ENCODE measurements around the gene DPPA4. TPM values are rescaled to one million over a fixed set of nuclear protein-coding genes. Genes with fewer than 3 reads are reported as not detected.
"Not testable (repeated sequence)": the region's sequence is repeated elsewhere in the genome, so short reads cannot be mapped to it uniquely, and the experiment has no call there.

Gene DPPA4, protein sequence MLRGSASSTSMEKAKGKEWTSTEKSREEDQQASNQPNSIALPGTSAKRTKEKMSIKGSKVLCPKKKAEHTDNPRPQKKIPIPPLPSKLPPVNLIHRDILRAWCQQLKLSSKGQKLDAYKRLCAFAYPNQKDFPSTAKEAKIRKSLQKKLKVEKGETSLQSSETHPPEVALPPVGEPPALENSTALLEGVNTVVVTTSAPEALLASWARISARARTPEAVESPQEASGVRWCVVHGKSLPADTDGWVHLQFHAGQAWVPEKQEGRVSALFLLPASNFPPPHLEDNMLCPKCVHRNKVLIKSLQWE
- total RNA-seq, result not detected
- long read RNA-seq, result 0 reads

- intact Hi-C loops (cut with DNase I), result no loop called here
- DNase-seq (ENCODE audit: missing footprints), result no peak
- no peak for ATAC-seq
Observed at GRCh38 chr3:109337393-109337792, at the start of gene DPPA4. Gene DPPA4 (minus strand): TSS chr3:109337546. CDS start chr3:109337517, 29 bp downstream.

DNA sequence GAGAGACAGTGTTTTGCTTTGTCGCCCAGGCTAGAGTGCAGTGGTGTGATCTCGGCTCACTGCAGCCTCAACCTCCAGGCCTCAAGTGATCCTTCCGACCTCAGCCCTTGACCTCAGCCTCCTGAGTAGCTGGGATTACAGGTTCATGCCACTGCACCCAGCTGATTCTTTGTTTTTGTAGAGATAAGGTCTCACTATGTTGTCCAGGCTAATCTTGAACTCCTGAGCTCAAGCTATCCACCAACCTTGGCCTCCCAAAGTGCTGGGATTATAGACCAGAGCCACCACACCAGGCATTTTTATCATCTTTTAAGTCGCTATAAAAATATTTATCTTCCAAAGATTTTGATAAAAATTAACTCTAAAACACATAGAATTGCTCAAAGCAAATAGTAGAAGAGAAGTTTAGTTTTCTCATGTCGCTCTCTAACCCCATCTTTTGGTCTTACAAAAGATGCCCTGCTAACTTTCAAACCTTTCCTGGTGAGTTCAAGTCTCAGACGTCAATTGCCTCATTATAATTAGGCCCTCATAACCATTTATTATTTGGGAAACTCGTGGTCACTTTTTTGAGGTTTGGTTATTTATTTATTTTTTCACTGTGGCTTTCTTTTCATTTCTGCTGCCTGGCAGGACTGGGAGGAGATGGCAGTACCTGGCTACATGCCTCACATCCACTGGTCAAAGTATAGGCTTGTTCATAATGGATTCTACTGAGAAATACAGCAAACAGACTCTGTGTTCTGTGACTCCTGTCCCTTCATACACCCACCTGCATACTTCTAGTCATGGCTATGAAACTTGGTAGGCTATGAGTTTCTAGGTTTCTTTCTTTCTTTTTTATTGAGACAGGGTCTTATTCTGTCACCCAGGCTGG lies 48.3 kb upstream of the DPPA4 start:
- ATAC-seq, result no peak
- intact Hi-C loops (cut with DNase I), result no loop called here
- DNase-seq (ENCODE audit: missing footprints), result no peak

- intact Hi-C loops (cut with DNase I), result no loop called here
- DNase-seq (ENCODE audit: missing footprints) (no peak), ATAC-seq (no peak)
Observed at GRCh38 chr3:109384164-109384563, 46.8 kb upstream of the DPPA4 start.

- ATAC-seq, result no peak
- intact Hi-C loops (cut with DNase I), result no loop called here
Observed at GRCh38 chr3:109382588-109382987, 45.2 kb upstream of the DPPA4 start.

DNA sequence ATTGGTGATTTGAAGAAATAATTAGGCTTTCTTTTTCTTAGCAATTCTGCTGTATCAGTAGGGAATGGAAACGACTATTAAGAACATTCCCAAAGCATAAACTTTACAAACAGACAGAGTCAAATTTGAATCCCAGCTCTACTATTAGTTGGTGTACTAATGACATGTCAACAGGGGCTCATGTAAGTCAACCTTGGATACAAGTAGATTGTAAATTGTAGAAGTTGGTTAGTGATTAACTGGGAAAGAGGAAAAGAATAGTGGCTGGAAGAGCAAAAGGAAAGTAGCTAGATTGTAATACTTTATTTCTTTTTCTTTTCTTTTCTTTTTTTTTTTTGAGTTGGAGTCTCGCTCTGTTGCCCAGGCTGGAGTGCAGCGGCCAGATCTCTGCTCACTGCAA lies 38.6 kb upstream of the DPPA4 start:
- intact Hi-C loops (cut with DNase I), result no loop called here
- DNase-seq (ENCODE audit: missing footprints) (no peak), ATAC-seq (no peak)

More at GRCh38 chr3:109382588-109382987, 45.2 kb upstream of the DPPA4 start:
- DNase-seq (ENCODE audit: missing footprints), result no peak

- intact Hi-C loops (cut with DNase I); ATAC-seq; DNase-seq (ENCODE audit: missing footprints): not testable (repeated sequence)
Observed at GRCh38 chr3:109374434-109374833, 37.1 kb upstream of the DPPA4 start.

DNA sequence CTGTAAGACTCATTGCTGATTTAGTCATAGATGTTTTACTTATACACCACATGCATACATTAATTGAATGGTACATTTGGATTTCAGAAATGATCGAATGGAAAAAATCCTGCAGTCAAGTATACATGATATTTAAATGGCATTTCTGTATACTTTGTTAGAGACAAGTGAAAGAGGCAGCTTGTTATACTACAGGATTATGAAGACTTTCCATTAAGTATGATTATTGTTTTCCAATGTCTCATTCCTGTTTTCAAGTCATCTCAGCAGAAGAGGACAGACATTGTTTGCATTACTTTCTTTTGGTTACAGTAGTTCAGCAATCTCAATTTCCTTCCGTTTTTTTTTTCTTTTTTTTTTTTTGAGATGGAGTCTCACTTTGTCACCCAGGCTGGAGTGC lies 36.6 kb upstream of the DPPA4 start:
- intact Hi-C loops (cut with DNase I), result no loop called here
- DNase-seq (ENCODE audit: missing footprints), result no peak
- no peak for ATAC-seq

DNA sequence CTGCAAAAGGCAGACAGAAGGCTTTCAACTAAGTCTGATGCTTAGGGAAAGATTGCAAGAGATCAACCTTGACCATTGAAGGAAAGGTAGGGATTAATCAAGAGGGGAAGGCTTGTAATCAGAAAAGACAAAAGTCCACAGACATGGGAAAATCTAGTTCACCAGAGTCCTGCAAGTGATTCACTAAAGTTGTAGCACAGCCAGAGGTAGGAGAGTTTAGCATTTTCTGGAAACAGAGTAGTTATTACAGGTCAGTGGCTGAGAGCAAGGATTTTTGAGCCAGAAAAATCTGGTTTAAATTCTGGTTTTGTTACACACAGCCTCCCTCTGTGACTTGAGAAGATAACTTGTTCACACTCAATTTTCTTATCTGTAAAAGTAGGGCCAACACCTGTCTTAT lies 35.3 kb upstream of the DPPA4 start:
- intact Hi-C loops (cut with DNase I), result no loop called here
- no peak for ATAC-seq
- DNase-seq (ENCODE audit: missing footprints), result no peak

- ATAC-seq (no peak), DNase-seq (ENCODE audit: missing footprints) (no peak)
- intact Hi-C loops (cut with DNase I), result no loop called here
Observed at GRCh38 chr3:109369510-109369909, 32.2 kb upstream of the DPPA4 start.

- no peak for ATAC-seq
- intact Hi-C loops (cut with DNase I), result no loop called here
- DNase-seq (ENCODE audit: missing footprints), result no peak
Observed at GRCh38 chr3:109364088-109364487, 26.7 kb upstream of the DPPA4 start.

DNA sequence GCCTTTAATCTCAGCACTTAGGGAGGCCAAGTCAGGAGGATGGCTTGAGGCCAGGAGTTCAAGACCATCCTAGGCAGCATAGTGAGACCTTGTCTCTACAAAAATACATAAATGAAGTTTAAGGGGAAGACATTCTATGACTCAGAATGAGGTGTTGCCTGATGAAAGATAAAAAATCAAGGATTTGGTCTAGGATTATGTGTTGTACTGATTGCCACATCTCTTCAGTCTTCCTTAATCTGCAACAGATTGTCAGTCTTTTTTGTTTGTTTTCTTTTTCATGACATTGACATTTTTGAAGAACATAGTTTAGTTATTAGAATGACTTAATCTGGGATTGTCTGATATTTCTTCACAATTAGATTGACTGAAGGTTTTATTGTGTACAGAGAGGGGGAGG lies 26.3 kb upstream of the DPPA4 start:
- ATAC-seq (no peak), DNase-seq (ENCODE audit: missing footprints) (no peak)
- intact Hi-C loops (cut with DNase I), result no loop called here

GRCh38 chr3:109362823-109363222 lies 25.5 kb upstream of the DPPA4 start:
- intact Hi-C loops (cut with DNase I), result no loop called here
- DNase-seq (ENCODE audit: missing footprints), result no peak
- ATAC-seq, result no peak

DNA sequence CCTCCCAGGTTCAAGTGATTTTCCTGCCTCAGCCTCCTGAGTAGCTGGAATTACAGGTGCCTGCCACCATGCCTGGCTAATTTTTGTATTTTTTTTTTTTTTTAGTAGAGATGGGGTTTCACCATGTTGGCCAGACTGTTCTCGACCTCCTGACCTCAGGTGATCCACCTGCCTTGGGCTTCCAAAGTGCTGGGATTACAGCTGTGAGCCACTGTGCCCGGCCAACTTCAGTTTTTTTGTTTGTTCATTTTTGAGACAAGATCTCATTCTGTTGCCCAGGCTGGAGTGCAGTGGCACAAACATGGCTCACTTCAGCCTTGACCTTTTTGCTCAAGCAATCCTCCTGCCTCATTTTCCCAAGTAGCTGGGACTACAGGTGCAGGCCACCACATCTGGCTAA lies 21.5 kb upstream of the DPPA4 start:
- DNase-seq (ENCODE audit: missing footprints); intact Hi-C loops (cut with DNase I); ATAC-seq: not testable (repeated sequence)

DNA sequence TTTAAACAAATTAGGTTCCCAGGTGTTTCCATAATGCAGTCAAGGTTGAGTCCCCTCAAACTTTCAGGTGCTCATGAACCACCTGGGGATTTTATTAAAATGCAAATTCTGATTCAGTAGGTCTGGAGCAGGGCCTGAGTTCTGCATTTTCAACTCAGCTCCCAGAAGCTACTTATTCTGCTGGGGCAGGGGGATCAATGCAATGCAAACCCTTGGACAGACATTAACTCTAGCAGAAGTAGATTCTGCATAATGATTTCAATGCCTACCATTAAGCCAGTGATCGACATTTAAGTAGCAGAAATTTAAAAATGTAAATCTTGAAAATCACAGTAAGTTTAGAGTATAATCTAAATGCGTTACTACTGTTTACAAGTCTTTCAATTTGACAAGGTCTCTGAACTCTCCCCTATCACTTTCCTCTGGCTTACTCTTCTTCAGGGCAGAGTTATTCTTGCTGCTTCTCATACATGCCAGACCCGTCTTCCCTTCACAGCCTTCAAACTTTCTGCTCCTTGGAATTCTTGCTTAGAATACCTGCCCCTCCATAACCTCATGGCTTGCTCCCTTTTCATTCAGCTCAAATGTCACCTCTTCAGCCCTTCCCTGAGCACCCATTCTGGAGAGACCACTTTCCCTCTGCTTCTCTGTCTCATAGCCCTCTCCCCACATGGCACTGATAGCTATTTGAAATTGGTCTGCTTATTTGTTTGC lies 19.3 kb upstream of the DPPA4 start:
- no peak for ATAC-seq
- intact Hi-C loops (cut with DNase I), result no loop called here

DNA sequence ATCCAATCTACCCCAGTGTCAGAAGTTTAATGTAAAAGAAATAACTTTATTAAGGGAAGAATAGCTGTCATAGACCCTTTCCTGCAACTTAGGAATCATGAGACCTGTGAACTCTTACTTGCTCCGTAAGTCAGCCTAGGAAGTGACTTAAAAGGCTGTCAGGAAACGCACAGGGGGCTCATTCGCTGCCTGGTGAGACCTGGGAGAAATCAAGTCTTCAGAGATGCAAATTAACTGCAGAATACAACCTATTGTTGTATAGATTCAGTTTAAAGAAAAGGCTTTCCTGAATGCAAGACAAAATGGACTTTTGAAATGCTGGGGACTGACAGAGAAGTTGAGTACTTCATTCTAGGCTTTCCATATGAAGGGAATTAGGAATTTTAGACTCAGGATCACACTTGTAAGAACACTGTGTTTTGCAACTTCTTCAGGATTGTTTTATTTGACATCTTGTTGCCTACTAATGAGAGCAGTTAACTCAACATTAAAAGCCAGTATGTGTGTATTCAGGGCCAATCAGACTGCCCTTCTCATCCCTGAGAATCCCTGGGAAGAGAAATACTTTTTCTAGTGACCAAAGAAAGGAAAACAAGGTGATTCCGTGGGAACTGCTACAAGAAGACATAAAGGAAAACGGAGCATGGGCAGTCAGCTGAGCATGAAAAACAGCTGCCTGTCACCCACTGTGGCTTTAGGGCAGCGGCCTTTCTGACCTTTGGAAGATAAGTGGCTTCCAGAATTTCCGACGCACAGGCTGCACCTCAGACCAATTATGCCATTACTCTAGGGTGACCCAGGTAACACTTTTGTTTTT lies 18.5 kb upstream of the DPPA4 start:
- no peak for DNase-seq (ENCODE audit: missing footprints)
- ATAC-seq, result no peak
- intact Hi-C loops (cut with DNase I), result no loop called here

More for the DNA sequence above, 19.3 kb upstream of the DPPA4 start:
- no peak for DNase-seq (ENCODE audit: missing footprints)

DNA sequence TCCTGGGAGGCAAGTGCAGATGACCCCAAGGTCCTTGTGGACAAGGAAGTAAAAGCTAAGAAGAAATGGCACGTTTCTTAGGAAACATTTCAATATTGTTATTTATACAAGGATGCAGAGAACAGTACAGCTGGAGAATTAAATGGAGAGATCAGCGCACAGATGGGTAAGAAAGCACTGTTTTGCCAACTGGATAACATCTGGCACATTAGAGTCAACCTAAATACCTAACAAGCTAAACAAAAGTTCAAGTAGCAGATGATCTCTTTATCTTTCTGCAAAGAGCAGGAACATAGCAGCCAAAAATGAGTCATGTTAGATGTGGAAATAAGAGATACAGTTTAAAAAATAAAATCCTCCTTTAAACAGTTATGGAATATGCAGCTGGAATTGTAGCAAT lies 15.7 kb upstream of the DPPA4 start:
- no peak for ATAC-seq
- no peak for DNase-seq (ENCODE audit: missing footprints)

GRCh38 chr3:109351231-109351630 lies 13.9 kb upstream of the DPPA4 start:
- DNase-seq (ENCODE audit: missing footprints), result no peak
- ATAC-seq, result no peak
- intact Hi-C loops (cut with DNase I), result no loop called here

More for the DNA sequence above, 15.7 kb upstream of the DPPA4 start:
- intact Hi-C loops (cut with DNase I), result no loop called here

DNA sequence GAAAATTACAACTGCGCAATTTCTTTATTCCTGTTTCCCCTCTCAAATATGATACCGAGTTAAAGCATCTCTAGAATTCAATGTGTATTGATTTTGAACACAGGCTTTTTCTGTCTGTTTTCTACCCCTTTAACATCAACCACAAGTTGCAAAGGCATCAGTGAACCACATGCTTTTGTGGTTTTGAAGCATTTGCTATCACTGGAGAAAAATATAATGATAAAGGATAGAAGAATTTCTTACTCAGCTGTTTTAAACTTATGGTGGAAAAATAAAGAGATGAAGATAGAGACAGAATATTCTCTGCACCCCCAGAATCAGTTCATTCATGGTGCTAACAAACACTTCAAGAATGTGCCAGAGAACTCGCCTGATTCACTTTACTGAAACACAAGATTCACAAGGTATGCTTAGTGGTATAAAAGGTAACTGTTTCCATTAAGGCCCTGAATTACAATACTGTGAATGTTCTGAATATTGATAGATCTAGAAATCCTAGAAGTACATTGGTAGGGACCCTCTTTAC lies 9.5 kb upstream of the DPPA4 start:
- ATAC-seq (no peak), DNase-seq (ENCODE audit: missing footprints) (no peak)
- intact Hi-C loops (cut with DNase I), result no loop called here
